Neural cell (in vitro differentiated cells): Measurements from ENCODE around the gene FUCA2.

ENCODE experiments used
- CTCF ChIP-seq: fragments of 450-650 bp; IDR thresholded peaks from 2 replicates; pipeline ENCODE4 v1.5.1; 2014; ENCODE audit warnings: antibody characterized with exemption, mild to moderate bottlenecking, moderate library complexity; ENCODE audit not compliant: poor library complexity, severe bottlenecking
- EP300 ChIP-seq: fragments of 450-650 bp; conservative IDR thresholded peaks from 2 replicates; pipeline ENCODE4 v1.6.1; 2014; ENCODE audit warnings: antibody characterized with exemption, mild to moderate bottlenecking, moderate library complexity; ENCODE audit not compliant: poor library complexity, severe bottlenecking
- EZH2 ChIP-seq: fragments of 200-600, 300-800 bp; shearing (Covaris generic), sonication (generic); IDR thresholded peaks from 2 replicates; pipeline ENCODE4 v1.6.1; 2014; ENCODE audit warnings: antibody characterized with exemption, low read length, borderline replicate concordance, mild to moderate bottlenecking; ENCODE audit not compliant: insufficient read depth, poor library complexity, severe bottlenecking
- MXI1 ChIP-seq: fragments of 450-650 bp; conservative IDR thresholded peaks from 2 replicates; pipeline ENCODE4 v1.6.1; 2014; ENCODE audit warnings: antibody characterized with exemption, mild to moderate bottlenecking; ENCODE audit not compliant: poor library complexity, severe bottlenecking
- POLR2AphosphoS5 ChIP-seq: IDR thresholded peaks from 2 replicates; pipeline ENCODE4 v1.6.1; 2012
- REST ChIP-seq: IDR thresholded peaks from 2 replicates; pipeline ENCODE4 v1.6.1; 2012; ENCODE audit warnings: borderline replicate concordance
- TAF1 ChIP-seq: IDR thresholded peaks from 2 replicates; pipeline ENCODE4 v1.6.1; 2012; ENCODE audit warnings: low read depth

GRCh38 chr6:143538374-143538773 is 26.9 kb upstream of the FUCA2 start:
- TF ChIP-seq CTCF (no peak), MXI1 (no peak), TAF1 (no peak), EP300 (no peak), EZH2 (no peak), REST (no peak), POLR2AphosphoS5 (no peak)
